Fibroblast of lung (primary cell): ENCODE data around the gene LIMCH1.

Experiments
- EZH2 ChIP-seq: IDR thresholded peaks from 2 replicates; pipeline ENCODE4 v1.5.1; 2012; ENCODE audit warnings: low read length, control low read depth, mild to moderate bottlenecking; ENCODE audit errors: missing control alignments
- TF ChIP-seq, protein P1 (sequence below), 2 donors: IDR thresholded peaks in 1 of 2; conservative IDR thresholded peaks in 1 of 2; 1 replicate in 1 of 2; 2 replicates in 1 of 2; pipeline ENCODE4 v1.5.1; 2011 to 2012; ENCODE audit warnings: low read length in 2 of 2, control low read depth in 1 of 2, inconsistent platforms in 1 of 2, low read depth in 1 of 2, mild to moderate bottlenecking in 1 of 2

DNA sequence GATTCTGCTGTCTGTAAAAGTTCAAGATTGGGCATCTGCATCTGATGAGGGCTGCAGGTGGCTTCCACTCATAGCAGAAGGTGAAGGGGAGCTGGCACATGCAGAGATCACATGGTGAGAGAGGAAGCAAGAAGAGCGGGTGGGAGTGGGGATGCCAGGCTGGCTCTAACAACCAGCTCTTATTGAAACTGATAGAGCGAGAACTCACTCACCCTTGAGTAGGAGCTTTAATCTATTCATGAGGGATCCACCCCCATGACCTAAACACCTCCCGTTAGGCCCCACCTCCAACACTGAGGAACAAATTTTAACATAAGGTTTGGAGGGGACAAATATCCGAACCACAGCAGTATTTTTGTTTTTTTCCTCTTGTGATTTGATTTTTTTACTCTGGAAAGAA, 164.8 kb downstream of the LIMCH1 start:
- no peak for TF ChIP-seq EZH2
- TF ChIP-seq, protein P1, sequence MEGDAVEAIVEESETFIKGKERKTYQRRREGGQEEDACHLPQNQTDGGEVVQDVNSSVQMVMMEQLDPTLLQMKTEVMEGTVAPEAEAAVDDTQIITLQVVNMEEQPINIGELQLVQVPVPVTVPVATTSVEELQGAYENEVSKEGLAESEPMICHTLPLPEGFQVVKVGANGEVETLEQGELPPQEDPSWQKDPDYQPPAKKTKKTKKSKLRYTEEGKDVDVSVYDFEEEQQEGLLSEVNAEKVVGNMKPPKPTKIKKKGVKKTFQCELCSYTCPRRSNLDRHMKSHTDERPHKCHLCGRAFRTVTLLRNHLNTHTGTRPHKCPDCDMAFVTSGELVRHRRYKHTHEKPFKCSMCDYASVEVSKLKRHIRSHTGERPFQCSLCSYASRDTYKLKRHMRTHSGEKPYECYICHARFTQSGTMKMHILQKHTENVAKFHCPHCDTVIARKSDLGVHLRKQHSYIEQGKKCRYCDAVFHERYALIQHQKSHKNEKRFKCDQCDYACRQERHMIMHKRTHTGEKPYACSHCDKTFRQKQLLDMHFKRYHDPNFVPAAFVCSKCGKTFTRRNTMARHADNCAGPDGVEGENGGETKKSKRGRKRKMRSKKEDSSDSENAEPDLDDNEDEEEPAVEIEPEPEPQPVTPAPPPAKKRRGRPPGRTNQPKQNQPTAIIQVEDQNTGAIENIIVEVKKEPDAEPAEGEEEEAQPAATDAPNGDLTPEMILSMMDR (conservative IDR thresholded peaks at IDR 0.05 in 1 of 2, IDR thresholded peaks at IDR 0.05 in 1 of 2; ENCODE audit: low read depth in 1 of 2, low read length in 2 of 2): no peak
